T-helper 1 cell treated with Interleukin-12 subunit alpha and Interleukin-12 subunit beta and Interleukin-4 antibody, amounts not matched to agents 30 ng/mL and 1 ng/mL, for 36 hours (primary cell): Measurements from ENCODE around the gene IFT172. TPM values are rescaled to one million over a fixed set of nuclear protein-coding genes. Genes with fewer than 3 reads are reported as not detected.

ENCODE experiments used
- intact Hi-C: fragments of 100-400 bp; cut with micrococcal nuclease; formaldehyde crosslinking; loops from one replicate; pipeline ENCODE4 v1.15.1; 2024
- total RNA-seq: library from RNA; stranded (reverse); gene quantifications from 2 replicates; pipeline ENCODE4 v1.2.3, GENCODE V29; 2022

The IFT172 gene
- total RNA-seq, 1 donor from 2014 or later, result 9.7 TPM

GRCh38 chr2:27494944-27495554 lies 5.5 kb upstream of the IFT172 start, which contains the start of gene FNDC4:
FNDC4 (minus strand) TSS chr2:27495200; CDS start chr2:27494679, 521 bp downstream.
- intact Hi-C loops, result no loop called here

- intact Hi-C loops, result no loop called here
These were observed 4.9 kb upstream of the IFT172 start for GRCh38 chr2:27494284-27494943.

- intact Hi-C loops, result no loop called here
These were observed 4.4 kb upstream of the IFT172 start for GRCh38 chr2:27493948-27494283.

- intact Hi-C loops, result no loop called here
These were observed 3.0 kb upstream of the IFT172 start for GRCh38 chr2:27492557-27492956.

GRCh38 chr2:27489118-27489497 lies 435 bp downstream of the IFT172 start:
- intact Hi-C loops, result loop anchor here (1.0 to 5.0 kb wide), 15 partner anchors 61 to 1383 kb away; partner anchors contain the start of genes ATRAID, BABAM2, EIF2B4 and GTF3C2

GRCh38 chr2:27485496-27485895 lies 4.0 kb downstream of the IFT172 start:
- intact Hi-C loops, result loop anchor here (5.0 kb wide), 2 partner anchors 223 to 1387 kb away; partner anchors contain the start of genes SLC30A3 and TRMT61B

GRCh38 chr2:27471961-27472360 lies 17.6 kb downstream of the IFT172 start:
- intact Hi-C loops, result no loop called here

GRCh38 chr2:27464443-27464842 lies 25.1 kb downstream of the IFT172 start:
- intact Hi-C loops, result no loop called here

GRCh38 chr2:27461118-27461517 lies 28.4 kb downstream of the IFT172 start:
- intact Hi-C loops, result no loop called here

GRCh38 chr2:27453968-27454367 lies 35.6 kb downstream of the IFT172 start:
- intact Hi-C loops, result no loop called here

GRCh38 chr2:27451095-27451494 lies 38.4 kb downstream of the IFT172 start:
- intact Hi-C loops, result no loop called here

- intact Hi-C loops, result no loop called here
These were observed 41.2 kb downstream of the IFT172 start for GRCh38 chr2:27448381-27448780.

GRCh38 chr2:27446057-27446456 lies 43.5 kb downstream of the IFT172 start:
- intact Hi-C loops, result no loop called here

GRCh38 chr2:27445615-27446014 lies 43.9 kb downstream of the IFT172 start:
- intact Hi-C loops, result no loop called here

- intact Hi-C loops, result no loop called here
These were observed 44.4 kb downstream of the IFT172 start for GRCh38 chr2:27445155-27445554.

GRCh38 chr2:27442920-27443282 lies 46.6 kb downstream of the IFT172 start:
- intact Hi-C loops, result no loop called here

GRCh38 chr2:27441958-27442919 lies 47.3 kb downstream of the IFT172 start, which contains the start of gene KRTCAP3:
KRTCAP3 (plus strand) TSS chr2:27442381; CDS start chr2:27442413, 32 bp downstream.
- intact Hi-C loops, result no loop called here

- intact Hi-C loops, result no loop called here
These were observed 48.2 kb downstream of the IFT172 start for GRCh38 chr2:27441226-27441926.

GRCh38 chr2:27435628-27436027 lies 53.9 kb downstream of the IFT172 start:
- intact Hi-C loops, result no loop called here

- intact Hi-C loops, result no loop called here
These were observed 58.1 kb downstream of the IFT172 start for GRCh38 chr2:27431395-27431794.

GRCh38 chr2:27428978-27429541 lies 60.5 kb downstream of the IFT172 start:
- intact Hi-C loops, result loop anchor here (1.0 to 5.0 kb wide), 14 partner anchors 20 to 1323 kb away; partner anchors contain the start of genes CAD, EIF2B4, GTF3C2 and IFT172
